A549 (cell line): ENCODE data around the gene SLC12A9. TPM values are rescaled to one million over a fixed set of nuclear protein-coding genes. Genes with fewer than 3 reads are reported as not detected.

Source experiments
- ATAC-seq, 2 experiments: fragments of 200-7000 bp in 1 of 2; fragments of >200 bp in 1 of 2; cut with Nextera tagmentation in 1 of 2; cut with Tn5 transposase in 1 of 2; 3 replicates each; pipeline versions ENCODE4 v1.8.0 to v1.9.1; 2018 to 2020; ENCODE audit warnings: mild to moderate bottlenecking in 1 of 2, moderate library complexity in 1 of 2
- CTCF ChIA-PET: fragments of 300-600 bp; sonication (Branson Sonifier 250); formaldehyde crosslinking; extraction: SDS; loops from one replicate; lab custom pipeline; 2021; ENCODE audit warnings: antibody characterized with exemption, inconsistent platforms; lab: Yijun Ruan, JAX
- POLR2A ChIA-PET: fragments of 350-600 bp; formaldehyde crosslinking; extraction: SDS; loops from one replicate; lab custom pipeline; 2021; ENCODE audit warnings: antibody characterized with exemption, inconsistent platforms; lab: Yijun Ruan, JAX
- DNase-seq, 2 experiments: peaks; one replicate each; pipeline versions ENCODE4 v3.0.0 to v3.0.0-alpha.2; 2011 to 2016; ENCODE audit warnings: low read depth in 1 of 2, low spot score in 1 of 2
- FAIRE-seq: peaks from 2 replicates; lab custom pipeline; 2011; peaks lifted over from hg19 to GRCh38; lab: Jason Lieb, UNC
- H3K27ac ChIP-seq, 2 experiments: fragments of >200 bp; sonication (Bioruptor Twin); formaldehyde crosslinking; 3 replicates each; pipeline ENCODE4 v1.5.1; 2016 to 2017
- H3K4me1 ChIP-seq: fragments of >200 bp; sonication (Bioruptor Twin); formaldehyde crosslinking; 3 replicates; pipeline ENCODE4 v1.6.1; 2016
- H3K4me2 ChIP-seq: fragments of >200 bp; sonication (Bioruptor Twin); formaldehyde crosslinking; 3 replicates; pipeline ENCODE4 v1.6.1; 2016
- H3K4me3 ChIP-seq: fragments of >200 bp; sonication (Bioruptor Twin); formaldehyde crosslinking; 3 replicates; pipeline ENCODE4 v1.5.1; 2016
- H3K9me3 ChIP-seq: fragments of >200 bp; sonication (Bioruptor Twin); formaldehyde crosslinking; 3 replicates; pipeline ENCODE4 v1.6.1; 2016
- BCL3 ChIP-seq: fragments of >200 bp; sonication (Bioruptor Twin); formaldehyde crosslinking; IDR thresholded peaks from 3 replicates; pipeline ENCODE4 v1.6.1; 2016
- BHLHE40 ChIP-seq: IDR thresholded peaks from 2 replicates; pipeline ENCODE4 v1.6.1; 2012; ENCODE audit warnings: low read depth, low read length, inconsistent platforms
- CBX2 ChIP-seq: fragments of 200-600 bp; sonication (generic); IDR thresholded peaks from 2 replicates; pipeline ENCODE4 v1.6.1; 2016; ENCODE audit warnings: low read depth, mild to moderate bottlenecking, borderline replicate concordance
- CEBPB ChIP-seq, 2 experiments: fragments of >200 bp in 1 of 2; sonication (Bioruptor Twin) in 1 of 2; formaldehyde crosslinking in 1 of 2; IDR thresholded peaks; 2 replicates each; pipeline ENCODE4 v1.6.1; 2012 to 2016
- CHD4 ChIP-seq: fragments of 200-600 bp; sonication (generic); IDR thresholded peaks from 2 replicates; pipeline ENCODE4 v1.6.1; 2016; ENCODE audit warnings: antibody characterized with exemption, mild to moderate bottlenecking, borderline replicate concordance
- EHMT2 ChIP-seq: fragments of 200-600 bp; sonication (generic); IDR thresholded peaks from 2 replicates; pipeline ENCODE4 v1.6.1; 2016; ENCODE audit warnings: antibody characterized with exemption, low read depth, mild to moderate bottlenecking, moderate library complexity
- FOSL2 ChIP-seq, 2 experiments: fragments of 450-650 bp in 1 of 2; fragments of >200 bp in 1 of 2; sonication (Bioruptor Twin) in 1 of 2; formaldehyde crosslinking; IDR thresholded peaks; 2 replicates each; pipeline versions ENCODE4 v1.5.0 to v1.6.1; 2016 to 2020; ENCODE audit warnings: mild to moderate bottlenecking in 1 of 2, moderate library complexity in 1 of 2
- HOXA7 ChIP-seq: fragments of 250-450 bp; sonication (Bioruptor Pico); IDR thresholded peaks from 2 replicates; pipeline ENCODE4 v1.5.0; 2020; ENCODE audit warnings: mild to moderate bottlenecking, moderate library complexity
- JUN ChIP-seq, 2 experiments: fragments of >200 bp; sonication (Bioruptor Twin); formaldehyde crosslinking; IDR thresholded peaks; 2 replicates in 1 of 2; 3 replicates in 1 of 2; pipeline ENCODE4 v1.6.1; 2016 to 2017
- JUNB ChIP-seq: fragments of >200 bp; sonication (Bioruptor Twin); formaldehyde crosslinking; IDR thresholded peaks from 2 replicates; pipeline ENCODE4 v1.6.1; 2016
- MAFK ChIP-seq: fragments of 450-650 bp; IDR thresholded peaks from 2 replicates; pipeline ENCODE4 v1.6.1; 2014; ENCODE audit not compliant: partially characterized antibody
- POLR2A ChIP-seq: IDR thresholded peaks from 2 replicates; pipeline ENCODE4 v1.6.1; 2012; ENCODE audit warnings: mild to moderate bottlenecking, low read length
- POLR2AphosphoS2 ChIP-seq: conservative IDR thresholded peaks from 2 replicates; pipeline ENCODE4 v1.6.1; 2012; ENCODE audit warnings: low read length, improper control_type of control experiment, inconsistent platforms
- SMC3 ChIP-seq: fragments of >200 bp; sonication (Bioruptor Twin); formaldehyde crosslinking; IDR thresholded peaks from 3 replicates; pipeline ENCODE4 v1.6.1; 2018; ENCODE audit warnings: inconsistent platforms
- SREBF2 ChIP-seq: fragments of 450-650 bp; IDR thresholded peaks from 2 replicates; pipeline ENCODE4 v1.6.1; 2014; ENCODE audit warnings: mild to moderate bottlenecking, moderate library complexity
- ZSCAN20 ChIP-seq: fragments of 250-450 bp; sonication (Bioruptor Pico); IDR thresholded peaks from 2 replicates; pipeline ENCODE4 v1.8.0; 2022; ENCODE audit warnings: mild to moderate bottlenecking, moderate library complexity
- WGBS: methylation state at CpG from one replicate; pipeline ENCODE4 v1.1.6; 2017; ENCODE audit errors: missing lambda C conversion rate; 5-methylcytosine and 5-hydroxymethylcytosine counted together
- polyA plus RNA-seq, 4 experiments: library from polyadenylated mRNA; depleted of rRNA in 3 of 4; stranded (reverse); fragments of >200 nt; fragmentation: RNase III in 1 of 4; extraction: RNeasy Plus Mini Kit Qiagen cat#74134 plus additional on column Dnase treatment in 1 of 4; gene quantifications; 2 replicates in 3 of 4; 3 replicates in 1 of 4; pipeline ENCODE4 v1.2.3, GENCODE V29; 2011 to 2017
- TF ChIP-seq, protein P1 (sequence below): fragments of 200-600 bp; sonication (generic); IDR thresholded peaks from 2 replicates; pipeline ENCODE4 v1.6.1; 2016; ENCODE audit warnings: antibody characterized with exemption, mild to moderate bottlenecking, moderate library complexity

SLC12A9 gene
- polyA plus RNA-seq, 2 of the 4 experiments (the other 2 are of a cell fraction): 6.2 to 13.4 TPM

GRCh38 chr7:100819586-100819985 lies 32.9 kb upstream of the SLC12A9 start:
- POLR2A ChIA-PET: no interaction called here
- no peak overlapping the region for H3K4me2 ChIP-seq
- H3K4me3 ChIP-seq: no peak overlapping the region
- ATAC-seq: no peak
- CTCF ChIA-PET: interaction anchor here (1.3 to 18.3 kb wide), 2 partner anchors 13 to 32 kb away, joined by 4 to 317 read pairs; partner anchors contain the start of gene SLC12A9
- DNase-seq: no peak
- TF ChIP-seq POLR2AphosphoS2 (no peak), EHMT2 (no peak), FOSL2 (IDR thresholded peaks at IDR 0.05) (no peak), FOSL2 (CRISPR knock-in tag; IDR thresholded peaks at IDR 0.05) (no peak), CBX2 (no peak)
- TF ChIP-seq, all 56 proteins: peak for 0
- Histone ChIP-seq H3K4me1 (peaks cover 3% of the 10 kb centered on the region; the same call in 1 of the 3 replicates), H3K9me3 (no peaks in the 10 kb centered on the region), H3K27ac (no peak overlapping the region)
- no peak for FAIRE-seq
- WGBS: 95% methylated on average over 13 of the region's 23 CpGs

- FAIRE-seq (no peak), ATAC-seq (no peak), DNase-seq (no peak)
- H3K4me1 ChIP-seq: peaks cover 17% of the 10 kb centered on the region; the same call in 2 of the 3 replicates
- H3K27ac ChIP-seq: no peak overlapping the region
- TF ChIP-seq CHD4 (no peak), HOXA7 (CRISPR knock-in tag) (no peak), SMC3 (no peak), POLR2A (no peak), CBX2 (no peak)
- H3K4me3 ChIP-seq: no peak overlapping the region
- no peak overlapping the region for H3K4me2 ChIP-seq
- 99% methylated on average over 25 of the region's 43 CpGs for WGBS
- CTCF ChIA-PET: interaction anchor here (1.2 to 18.3 kb wide), 5 partner anchors 10 to 117 kb away, joined by 3 to 317 read pairs (median 6); partner anchors contain the start of genes EPO, POP7 and SLC12A9
- POLR2A ChIA-PET: interaction anchor here (1.4 kb wide), 1 partner anchor 14 kb away, joined by 3 read pairs; no protein-coding TSS in a partner anchor
- H3K9me3 ChIP-seq: no peaks in the 10 kb centered on the region
Measured at GRCh38 chr7:100822236-100823139, 30.0 kb upstream of the SLC12A9 start.

- Histone ChIP-seq H3K4me2 (no peak overlapping the region), H3K4me1 (peaks cover 17% of the 10 kb centered on the region; the same call in 2 of the 3 replicates), H3K9me3 (no peaks in the 10 kb centered on the region), H3K27ac (no peak overlapping the region), H3K4me3 (no peak overlapping the region)
- no peak for TF ChIP-seq BHLHE40
- TF ChIP-seq BCL3: no peak
- no peak for TF ChIP-seq ZSCAN20 (CRISPR knock-in tag)
- ATAC-seq (no peak), DNase-seq (no peak), FAIRE-seq (no peak)
- WGBS: 87% methylated on average over 7 of the region's 7 CpGs
- POLR2A ChIA-PET: no interaction called here
- CTCF ChIA-PET: interaction anchor here (1.2 to 18.3 kb wide), 4 partner anchors 9 to 117 kb away, joined by 3 to 317 read pairs (median 8); partner anchors contain the start of genes POP7 and SLC12A9
Measured at GRCh38 chr7:100823140-100823525, 29.4 kb upstream of the SLC12A9 start.

GRCh38 chr7:100823534-100823933 lies 29.0 kb upstream of the SLC12A9 start:
- H3K4me3 ChIP-seq: no peak overlapping the region
- no peak overlapping the region for H3K4me2 ChIP-seq
- FAIRE-seq: no peak
- no peak overlapping the region for H3K27ac ChIP-seq
- ChIA-PET POLR2A (no interaction called here), CTCF (interaction anchor here (1.3 to 18.3 kb wide), 3 partner anchors 17 to 118 kb away, joined by 3 to 317 read pairs (median 11); partner anchors contain the start of genes POP7 and SLC12A9)
- H3K4me1 ChIP-seq: peaks cover 20% of the 10 kb centered on the region; the same call in 2 of the 3 replicates
- WGBS: 96% methylated on average over 22 of the region's 31 CpGs
- ATAC-seq: no peak
- no peak for DNase-seq
- TF ChIP-seq JUNB: no peak
- no peak for TF ChIP-seq CEBPB (IDR thresholded peaks at IDR 0.05)
- TF ChIP-seq CHD4: no peak
- TF ChIP-seq JUN (IDR thresholded peaks at IDR 0.05): no peak
- no peak for TF ChIP-seq SREBF2
- TF ChIP-seq, protein P1, sequence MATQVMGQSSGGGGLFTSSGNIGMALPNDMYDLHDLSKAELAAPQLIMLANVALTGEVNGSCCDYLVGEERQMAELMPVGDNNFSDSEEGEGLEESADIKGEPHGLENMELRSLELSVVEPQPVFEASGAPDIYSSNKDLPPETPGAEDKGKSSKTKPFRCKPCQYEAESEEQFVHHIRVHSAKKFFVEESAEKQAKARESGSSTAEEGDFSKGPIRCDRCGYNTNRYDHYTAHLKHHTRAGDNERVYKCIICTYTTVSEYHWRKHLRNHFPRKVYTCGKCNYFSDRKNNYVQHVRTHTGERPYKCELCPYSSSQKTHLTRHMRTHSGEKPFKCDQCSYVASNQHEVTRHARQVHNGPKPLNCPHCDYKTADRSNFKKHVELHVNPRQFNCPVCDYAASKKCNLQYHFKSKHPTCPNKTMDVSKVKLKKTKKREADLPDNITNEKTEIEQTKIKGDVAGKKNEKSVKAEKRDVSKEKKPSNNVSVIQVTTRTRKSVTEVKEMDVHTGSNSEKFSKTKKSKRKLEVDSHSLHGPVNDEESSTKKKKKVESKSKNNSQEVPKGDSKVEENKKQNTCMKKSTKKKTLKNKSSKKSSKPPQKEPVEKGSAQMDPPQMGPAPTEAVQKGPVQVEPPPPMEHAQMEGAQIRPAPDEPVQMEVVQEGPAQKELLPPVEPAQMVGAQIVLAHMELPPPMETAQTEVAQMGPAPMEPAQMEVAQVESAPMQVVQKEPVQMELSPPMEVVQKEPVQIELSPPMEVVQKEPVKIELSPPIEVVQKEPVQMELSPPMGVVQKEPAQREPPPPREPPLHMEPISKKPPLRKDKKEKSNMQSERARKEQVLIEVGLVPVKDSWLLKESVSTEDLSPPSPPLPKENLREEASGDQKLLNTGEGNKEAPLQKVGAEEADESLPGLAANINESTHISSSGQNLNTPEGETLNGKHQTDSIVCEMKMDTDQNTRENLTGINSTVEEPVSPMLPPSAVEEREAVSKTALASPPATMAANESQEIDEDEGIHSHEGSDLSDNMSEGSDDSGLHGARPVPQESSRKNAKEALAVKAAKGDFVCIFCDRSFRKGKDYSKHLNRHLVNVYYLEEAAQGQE: no peak
- TF ChIP-seq MAFK: no peak
- no peaks in the 10 kb centered on the region for H3K9me3 ChIP-seq
